Measurements from ENCODE around the gene DDX54. TPM values are rescaled to one million over a fixed set of nuclear protein-coding genes. Genes with fewer than 3 reads are reported as not detected.

Gene DDX54
- total RNA-seq, 4 donors from 2014 or later = 36.0 to 66.5 (median 59.0) TPM

GRCh38 chr12:113157218-113157859, 27.9 kb downstream of the DDX54 start:
- no peaks in the 10 kb centered on the region for H3K9me3 ChIP-seq
- H3K27me3 ChIP-seq = peaks cover 5% of the 10 kb centered on the region in 2 donors
- H3K36me3 ChIP-seq = no peaks in the 10 kb centered on the region
- H3K4me1 ChIP-seq = peaks cover 0 to 12% of the 10 kb centered on the region in 2 donors
- no peak overlapping the region for H3K27ac ChIP-seq
- H3K4me3 ChIP-seq = no peak overlapping the region
- TF ChIP-seq CTCF (IDR thresholded peaks at IDR 0.05) (no peak), POLR2A (IDR thresholded peaks at IDR 0.05) (no peak)
- DNase-seq = no peak
- intact Hi-C loops (cut with DNase I; ENCODE audit: low total_unique reads) = no loop called here

- intact Hi-C loops (cut with DNase I; ENCODE audit: low total_unique reads) = no loop called here
- TF ChIP-seq CTCF (IDR thresholded peaks at IDR 0.05) (no peak), POLR2A (IDR thresholded peaks at IDR 0.05) (no peak)
- Histone ChIP-seq H3K27ac (no peak overlapping the region), H3K4me3 (no peak overlapping the region), H3K27me3 (peaks cover 8 to 13% of the 10 kb centered on the region in 2 donors), H3K36me3 (no peaks in the 10 kb centered on the region), H3K4me1 (peaks cover 0 to 12% of the 10 kb centered on the region in 2 donors), H3K9me3 (no peaks in the 10 kb centered on the region)
- no peak for DNase-seq
Observed at GRCh38 chr12:113155646-113156045, 29.6 kb downstream of the DDX54 start.

- Histone ChIP-seq H3K36me3 (no peaks in the 10 kb centered on the region), H3K4me3 (no peak overlapping the region), H3K9me3 (no peaks in the 10 kb centered on the region), H3K27me3 (peaks cover 8 to 13% of the 10 kb centered on the region in 2 donors), H3K4me1 (peaks cover 0 to 12% of the 10 kb centered on the region in 2 donors), H3K27ac (no peak overlapping the region)
- DNase-seq = no peak
- TF ChIP-seq POLR2A (IDR thresholded peaks at IDR 0.05) (no peak), CTCF (IDR thresholded peaks at IDR 0.05) (no peak)
- intact Hi-C loops (cut with DNase I; ENCODE audit: low total_unique reads) = no loop called here
Observed at GRCh38 chr12:113155060-113155459, 30.2 kb downstream of the DDX54 start.

- H3K27me3 ChIP-seq = peaks cover 8 to 13% of the 10 kb centered on the region in 2 donors
- H3K9me3 ChIP-seq = no peaks in the 10 kb centered on the region
- H3K27ac ChIP-seq = no peak overlapping the region
- TF ChIP-seq POLR2A (IDR thresholded peaks at IDR 0.05) = no peak
- no peak for TF ChIP-seq CTCF (IDR thresholded peaks at IDR 0.05)
- intact Hi-C loops (cut with DNase I; ENCODE audit: low total_unique reads) = no loop called here
- no peak for DNase-seq
- H3K36me3 ChIP-seq = no peaks in the 10 kb centered on the region
- H3K4me3 ChIP-seq = no peak overlapping the region
- peaks cover 0 to 12% of the 10 kb centered on the region in 2 donors for H3K4me1 ChIP-seq
Observed at GRCh38 chr12:113154351-113154973, 30.8 kb downstream of the DDX54 start.
